Right lung (tissue), 5 donors: ENCODE measurements around the gene ALOX15. TPM values are rescaled to one million over a fixed set of nuclear protein-coding genes. Genes with fewer than 3 reads are reported as not detected.
"Not testable (repeated sequence)": the region's sequence is repeated elsewhere in the genome, so short reads cannot be mapped to it uniquely, and the experiment has no call there.

ENCODE experiments used
- DNase-seq, 2 donors: peaks; one replicate each; pipeline ENCODE4 v3.0.0-alpha.2; 2013
- polyA plus RNA-seq, 5 donors: library from polyadenylated mRNA; unstranded; fragments of 120-200 nt; gene quantifications; one replicate each; pipeline versions ENCODE4 v1.2.1 to v1.2.3, GENCODE V29; 2013; ENCODE audit warnings: inconsistent platforms in 1 of 5, low replicate concordance in 1 of 5; ENCODE audit not compliant: insufficient read length in 5 of 5, insufficient read depth in 1 of 5

ALOX15 gene
- polyA plus RNA-seq, 5 donors: 2.9 to 5.0 (median 3.4) TPM

DNA sequence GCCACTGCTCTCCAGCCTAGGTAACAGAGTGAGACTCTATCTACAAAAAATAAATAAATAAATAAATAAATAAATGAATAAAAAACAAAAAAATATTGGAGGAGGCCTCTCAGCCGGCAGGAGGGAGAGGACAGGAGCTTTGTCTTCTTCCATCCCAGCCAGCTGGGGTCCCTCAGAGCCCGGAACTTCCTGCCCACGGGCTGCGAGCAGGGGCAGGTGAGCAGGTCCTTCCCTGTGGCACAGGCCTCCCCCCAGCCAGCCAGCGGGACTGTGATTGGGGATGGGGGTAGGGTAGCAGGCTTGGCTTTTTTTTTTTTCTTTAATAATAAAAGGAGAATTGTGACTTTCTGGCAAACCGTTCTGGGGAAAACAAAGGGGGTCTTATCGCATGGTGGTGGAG lies 47.1 kb downstream of the ALOX15 start:
- DNase-seq: no peak

DNA sequence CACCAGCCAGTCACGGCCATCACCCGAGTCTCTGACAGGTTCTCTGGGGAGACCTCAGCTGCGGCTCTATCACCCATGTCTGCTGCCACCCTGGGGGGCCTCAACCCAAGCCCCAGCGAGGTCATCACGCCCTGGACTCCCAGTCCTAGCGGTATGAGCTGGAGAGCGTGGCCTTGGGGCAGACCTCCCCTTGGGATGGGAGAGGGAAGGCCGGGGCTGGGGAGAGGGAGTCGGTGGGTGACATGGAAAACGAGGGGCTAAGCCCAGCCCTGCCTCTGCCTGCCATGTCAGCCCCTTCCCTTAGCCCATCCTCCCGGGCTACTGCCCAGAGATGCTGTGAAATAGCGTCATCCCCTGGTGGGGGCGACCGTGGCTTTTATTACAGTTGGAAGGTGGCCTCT lies 48.5 kb downstream of the ALOX15 start:
- DNase-seq: no peak

DNA sequence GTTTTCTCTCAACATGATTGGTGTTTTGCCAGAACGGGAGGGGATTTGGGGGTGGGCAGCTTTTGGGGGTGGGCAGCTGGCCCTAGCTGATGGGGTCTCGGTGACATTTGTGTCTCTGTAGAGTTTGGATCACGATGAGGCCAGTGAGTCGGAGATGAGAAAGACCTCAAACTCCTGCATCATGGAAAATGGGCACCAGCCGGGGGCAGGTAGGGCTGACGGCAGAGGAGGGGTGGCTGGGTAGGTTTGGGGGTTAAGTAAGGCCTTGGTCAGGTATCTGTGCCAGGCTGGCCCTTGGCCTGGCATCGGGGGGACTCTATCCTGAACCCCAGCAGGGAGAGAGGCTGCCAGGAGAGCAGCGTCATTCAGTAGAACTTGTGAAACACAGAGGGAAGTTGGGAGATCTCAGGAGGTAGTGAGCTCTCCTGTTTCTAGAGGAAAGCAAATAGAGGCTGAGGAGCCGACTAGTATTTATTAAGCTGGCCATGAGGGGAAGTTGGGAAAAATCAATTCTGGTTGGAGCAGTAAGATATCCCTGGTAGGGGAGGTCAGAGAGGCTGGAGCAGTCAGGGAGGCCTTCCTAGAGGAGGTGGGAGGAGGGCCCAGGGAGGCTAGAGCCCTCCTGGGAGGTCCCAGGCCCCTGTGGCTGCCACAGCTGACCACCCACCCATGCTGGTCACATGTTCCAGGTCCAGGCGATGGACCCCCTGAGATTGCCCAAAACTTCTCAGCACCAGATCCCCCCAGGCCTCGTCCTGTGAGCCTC lies 49.1 kb downstream of the ALOX15 start:
- DNase-seq: no peak

DNA sequence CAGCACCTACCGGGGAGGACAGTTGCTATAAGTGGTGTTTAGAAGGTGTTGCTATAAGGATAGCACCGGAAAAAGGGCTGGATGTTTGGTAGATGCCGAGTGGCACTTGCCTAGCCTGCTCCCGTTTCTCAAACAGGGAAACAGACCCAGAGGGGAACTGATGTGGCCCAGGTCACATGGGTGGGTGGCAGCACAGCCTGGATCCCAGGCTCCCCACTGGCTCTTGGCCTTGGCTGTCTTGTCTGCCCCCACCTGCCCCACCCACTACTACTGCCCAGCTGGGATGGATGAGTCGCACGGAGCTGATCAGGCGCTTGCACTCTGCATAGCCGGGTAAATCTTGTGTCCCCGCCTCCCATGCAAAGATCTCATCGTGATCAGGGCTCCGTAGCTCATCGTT lies 49.9 kb downstream of the ALOX15 start:
- no peak for DNase-seq

DNA sequence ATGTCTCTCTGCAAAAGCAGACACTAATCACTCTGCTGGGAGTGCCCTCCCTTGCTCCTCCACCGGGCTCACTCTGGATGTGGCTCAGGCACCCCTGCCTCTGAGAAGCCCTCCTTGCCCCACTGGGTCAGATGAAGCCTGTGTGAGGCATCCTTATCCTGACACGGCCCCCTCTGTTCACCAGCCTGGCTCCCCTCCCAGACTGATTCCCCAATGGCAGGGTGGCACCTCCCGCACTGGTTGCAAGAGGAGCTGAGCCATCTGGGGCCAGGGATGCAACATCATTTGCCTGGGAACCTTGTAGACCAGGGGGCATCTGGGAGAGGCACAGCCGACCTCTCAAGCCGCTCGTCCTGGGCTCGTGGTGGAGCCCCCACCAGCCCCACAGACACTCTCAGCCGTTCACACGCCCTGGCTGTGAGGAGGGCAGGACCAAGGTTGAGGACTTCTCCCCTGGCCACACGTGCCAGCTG lies 50.5 kb downstream of the ALOX15 start:
- DNase-seq: no peak

DNA sequence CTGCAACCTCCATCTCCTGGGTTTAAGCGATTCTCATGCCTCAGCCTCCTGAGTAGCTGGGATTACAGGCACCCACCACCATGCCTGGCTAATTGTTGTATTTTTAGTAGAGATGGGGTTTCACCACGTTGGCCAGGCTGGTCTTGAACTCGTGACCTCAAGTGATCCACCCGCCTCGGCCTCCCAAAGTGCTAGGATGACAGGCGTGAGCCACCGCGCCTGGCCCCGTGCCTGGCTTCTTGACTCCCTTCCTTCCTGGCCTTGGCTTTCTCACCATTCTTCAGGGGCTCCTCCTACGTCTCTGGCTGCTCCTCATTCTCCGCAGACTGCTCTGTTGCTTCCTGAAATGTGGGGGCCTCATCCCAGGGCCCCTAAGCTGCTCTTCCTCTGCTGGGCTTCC lies 51.4 kb downstream of the ALOX15 start:
- DNase-seq: not testable (repeated sequence)

DNA sequence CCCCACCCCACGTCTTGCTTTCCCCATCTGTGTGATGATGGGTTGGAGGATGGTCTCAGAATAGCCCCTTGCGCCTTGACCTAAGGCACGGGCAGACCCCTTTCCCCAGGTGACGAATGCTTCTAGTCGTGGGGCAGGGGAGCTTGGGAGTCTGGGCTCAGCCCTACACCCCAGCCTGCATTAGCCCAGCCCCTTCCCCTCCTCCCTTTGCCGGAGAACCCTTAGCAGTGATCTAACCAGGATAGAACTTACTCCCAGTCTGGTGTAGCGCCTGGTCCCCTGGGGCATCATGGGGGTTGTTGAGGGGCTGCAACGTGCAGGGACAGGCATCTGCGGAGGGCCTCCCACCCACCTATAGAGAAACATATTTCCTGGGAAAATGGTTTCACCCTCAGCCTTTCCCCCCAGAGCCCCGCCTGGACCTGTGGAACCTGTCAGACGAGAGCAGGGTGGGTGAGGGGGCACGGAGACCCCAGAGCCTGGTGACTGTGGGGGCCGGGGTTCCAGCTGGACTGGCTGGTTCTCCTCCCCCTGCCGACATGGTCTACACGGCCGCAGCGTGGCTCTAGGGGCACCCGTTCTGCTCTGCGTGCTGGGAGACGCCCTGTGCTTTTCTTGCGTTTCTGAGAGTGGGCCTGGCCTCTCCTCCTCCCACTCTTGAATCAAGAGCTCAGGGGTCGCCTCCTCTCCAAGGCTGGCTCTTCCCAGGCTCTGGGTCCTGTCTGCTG lies 52.4 kb downstream of the ALOX15 start:
- DNase-seq: no peak

DNA sequence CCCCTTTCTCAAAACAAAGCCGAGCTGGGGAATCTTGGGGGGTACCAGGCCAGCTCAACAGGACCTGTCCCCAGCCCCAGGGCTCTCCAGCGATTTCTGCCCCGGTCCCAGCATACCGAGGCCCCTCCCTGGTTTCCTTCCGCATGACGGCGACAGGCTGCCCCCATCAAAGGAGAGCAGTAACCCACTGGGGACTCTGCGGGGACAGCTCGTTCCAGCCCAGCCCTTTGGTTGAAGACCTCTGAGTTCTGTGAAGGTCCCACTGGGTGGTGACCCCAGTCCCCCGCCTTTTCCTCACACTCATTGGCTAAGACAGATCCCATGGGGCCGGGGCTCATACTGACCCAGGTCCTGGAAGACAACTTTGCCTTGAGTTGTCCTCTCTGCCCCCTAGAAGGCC lies 53.1 kb downstream of the ALOX15 start:
- no peak for DNase-seq

DNA sequence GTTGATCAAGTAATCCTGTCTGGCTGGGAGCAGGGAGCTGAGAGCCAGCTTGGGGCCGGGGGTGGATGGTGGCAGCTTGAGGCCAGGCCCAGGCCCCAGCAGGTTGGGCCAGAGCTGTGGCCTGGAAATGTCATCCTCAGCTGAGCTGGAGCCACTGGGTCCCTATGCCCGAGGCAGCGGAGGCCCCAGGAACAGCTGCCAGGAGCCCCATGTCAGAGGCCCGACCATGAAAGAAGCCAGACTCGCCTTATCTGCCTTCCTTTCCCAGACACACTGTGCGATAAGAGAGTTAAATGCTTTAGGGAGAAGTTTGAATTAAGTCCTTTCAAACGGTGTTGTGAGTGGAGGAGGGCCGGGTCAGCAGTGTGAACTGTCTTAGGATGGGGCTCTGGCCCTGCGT lies 53.7 kb downstream of the ALOX15 start:
- no peak for DNase-seq

DNA sequence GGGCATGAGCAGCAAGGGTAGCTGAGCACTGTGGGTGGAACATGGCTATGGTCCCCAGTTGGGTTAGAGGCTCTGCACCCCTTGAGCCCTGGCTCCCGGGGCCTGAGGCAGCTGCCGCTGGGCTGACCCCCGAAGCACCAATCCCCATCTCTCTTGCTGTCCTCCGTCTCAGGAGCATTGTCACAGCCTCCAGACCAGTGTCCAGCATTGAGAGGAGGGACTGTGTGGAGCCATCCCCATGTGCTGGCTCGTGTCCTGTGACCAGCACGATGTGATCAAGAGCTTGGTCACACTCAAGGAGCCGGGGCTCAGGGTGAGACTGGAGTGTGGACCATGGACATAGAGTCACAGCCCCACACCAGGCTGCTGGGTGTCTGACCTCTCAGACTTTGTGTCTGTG lies 54.3 kb downstream of the ALOX15 start:
- DNase-seq: no peak

DNA sequence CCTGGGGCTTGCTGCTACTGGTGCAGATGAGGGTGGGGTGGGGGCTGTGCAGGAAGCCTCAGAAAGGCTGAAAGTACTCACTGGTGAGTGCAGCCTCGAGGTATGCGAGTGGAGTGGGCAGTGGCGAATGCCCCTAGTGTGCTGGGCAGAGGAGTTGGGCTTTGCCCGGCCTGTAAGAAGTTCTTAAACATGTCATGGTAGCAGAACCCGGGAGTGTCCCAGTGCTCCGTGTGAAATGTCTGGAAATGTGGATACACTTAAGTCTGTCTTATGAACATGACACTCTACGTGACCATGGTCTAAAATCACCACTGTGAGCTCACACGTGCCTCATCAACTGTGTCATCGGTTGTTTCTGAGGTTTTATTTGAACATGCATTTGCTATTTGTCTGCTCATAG lies 55.4 kb downstream of the ALOX15 start:
- DNase-seq: no peak

DNA sequence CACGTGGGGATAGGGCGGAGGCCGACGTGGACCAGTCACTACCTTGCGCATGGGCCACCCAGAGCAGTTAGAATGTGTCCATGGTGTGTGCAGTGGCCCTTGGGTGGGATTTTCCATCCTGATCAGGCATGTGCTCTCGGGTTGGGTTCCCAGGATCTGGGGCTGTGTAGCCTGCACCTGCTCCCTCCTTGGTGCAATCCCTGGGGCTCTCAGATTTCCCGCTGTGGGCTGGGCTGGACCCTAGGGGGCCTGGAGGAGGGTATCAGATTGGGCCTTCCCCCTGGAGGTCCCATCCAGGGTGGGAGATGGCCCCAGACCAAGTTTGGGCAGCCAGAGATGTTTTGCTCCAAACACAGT lies 55.9 kb downstream of the ALOX15 start:
- no peak for DNase-seq

DNA sequence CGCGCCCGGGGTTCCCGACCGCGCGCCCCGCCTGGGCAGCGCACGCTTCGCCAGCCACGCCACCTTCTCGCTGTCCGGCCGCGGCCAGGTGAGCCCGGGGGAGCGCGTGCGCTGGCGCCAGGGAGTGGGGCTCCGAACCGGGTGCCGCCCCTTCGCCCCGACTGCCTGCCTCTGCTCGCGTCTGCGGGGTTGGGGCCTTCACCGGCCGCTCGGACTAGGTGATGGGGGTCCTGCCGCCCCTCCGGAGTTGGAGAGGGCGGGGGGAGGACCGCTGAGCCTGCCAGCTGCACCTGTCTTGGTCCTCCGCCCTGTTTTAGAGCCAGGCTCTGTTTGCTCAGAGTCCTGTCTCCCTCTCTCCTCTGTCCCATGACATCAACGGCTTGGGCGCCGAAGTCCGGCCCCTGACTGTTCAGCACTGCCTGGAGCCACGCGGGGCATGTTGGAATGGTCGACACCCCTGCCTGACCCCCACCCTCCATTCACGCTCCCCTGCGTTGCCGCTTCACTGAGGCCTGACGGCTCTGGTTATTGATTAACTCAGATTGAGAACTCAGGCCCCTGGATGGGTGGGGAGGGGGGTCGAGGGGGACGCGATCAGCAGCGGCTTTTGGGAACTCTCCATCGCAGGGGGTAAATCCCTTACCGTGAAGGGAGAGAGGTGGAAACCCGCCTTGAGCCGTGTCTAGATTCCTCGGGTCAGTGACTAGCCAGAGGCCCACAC lies 56.4 kb downstream of the ALOX15 start:
- DNase-seq: no peak

DNA sequence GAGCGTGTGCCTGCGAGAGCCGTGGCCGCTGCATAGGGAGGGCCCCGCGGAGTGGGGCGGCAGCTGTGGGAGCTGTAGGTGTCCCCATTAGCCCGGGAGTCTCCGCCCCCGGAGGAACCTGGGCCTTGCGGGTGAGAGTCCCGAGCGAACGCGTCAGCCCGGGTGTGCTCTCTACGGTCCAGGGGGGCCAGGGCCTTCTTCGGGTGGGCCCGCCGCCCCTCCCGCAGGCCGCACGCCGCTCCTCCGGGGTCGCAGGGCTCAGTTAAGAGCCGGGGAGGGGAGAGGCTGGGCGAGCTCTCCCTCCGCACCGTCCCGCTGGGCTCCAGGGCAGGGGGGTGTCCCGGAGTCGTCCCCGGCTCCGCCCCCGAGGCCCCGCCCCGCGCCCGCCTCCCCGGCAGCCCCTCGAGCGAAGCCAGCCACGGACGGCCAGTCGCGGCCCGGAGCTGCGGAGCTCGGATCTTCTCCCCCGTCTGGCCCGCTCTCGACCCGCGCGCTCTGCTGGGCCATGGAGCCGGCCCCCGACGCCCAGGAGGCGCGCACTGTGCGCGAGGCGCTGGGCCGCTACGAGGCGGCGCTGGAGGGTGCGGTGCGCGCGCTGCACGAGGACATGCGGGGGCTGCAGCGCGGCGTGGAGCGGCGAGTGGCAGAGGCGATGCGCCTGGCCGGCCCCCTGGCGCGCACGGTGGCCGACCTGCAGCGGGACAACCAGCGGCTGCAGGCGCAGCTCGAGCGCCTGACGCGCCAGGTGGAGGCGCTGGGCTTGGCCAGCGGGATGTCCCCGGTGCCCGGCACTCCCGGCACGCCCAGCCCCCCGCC lies 57.2 kb downstream of the ALOX15 start, which contains the start of gene SMTNL2:
SMTNL2 (plus strand) TSS at position 429 of the 816 bp plus-strand sequence; CDS start at position 506, 77 bp downstream.
- DNase-seq: peak; percentile 71 to 82

DNA sequence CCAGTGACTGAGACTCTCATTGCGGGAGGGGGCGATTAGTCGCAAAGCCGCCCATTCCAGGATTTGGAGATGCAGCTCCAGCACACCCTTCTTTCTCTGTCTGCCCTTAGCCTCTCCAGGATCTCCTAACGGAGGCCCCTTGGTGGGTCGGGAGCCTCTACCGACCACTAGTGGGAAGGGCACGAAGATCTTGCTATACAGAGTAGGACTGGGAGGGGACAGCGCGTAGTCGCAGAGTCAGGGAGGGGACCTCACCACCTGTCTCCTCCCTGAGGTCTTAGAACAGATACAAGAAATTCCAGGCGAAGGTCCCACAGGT lies 57.7 kb downstream of the ALOX15 start:
- peak in 1 of 2 donors; percentile 60 for DNase-seq

DNA sequence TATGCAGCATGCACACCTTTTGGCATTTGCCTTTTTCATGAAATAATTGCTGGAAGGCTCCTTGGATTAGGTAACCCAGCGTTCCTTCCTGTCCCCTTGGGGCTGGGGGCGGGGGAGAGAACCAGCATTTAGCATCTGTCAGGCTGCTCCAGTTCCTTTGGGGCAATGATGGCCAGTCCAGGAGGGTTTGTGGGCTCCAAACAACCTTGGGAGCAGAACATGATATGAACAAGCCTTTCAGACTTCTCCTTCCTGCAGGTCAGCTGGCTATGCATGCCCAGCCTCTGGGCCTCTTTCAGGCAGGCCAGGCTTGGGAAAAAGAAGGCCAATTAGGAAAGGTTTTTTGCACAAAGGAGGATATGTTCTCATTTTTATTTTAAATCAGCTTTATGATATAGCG lies 58.3 kb downstream of the ALOX15 start:
- DNase-seq: no peak

DNA sequence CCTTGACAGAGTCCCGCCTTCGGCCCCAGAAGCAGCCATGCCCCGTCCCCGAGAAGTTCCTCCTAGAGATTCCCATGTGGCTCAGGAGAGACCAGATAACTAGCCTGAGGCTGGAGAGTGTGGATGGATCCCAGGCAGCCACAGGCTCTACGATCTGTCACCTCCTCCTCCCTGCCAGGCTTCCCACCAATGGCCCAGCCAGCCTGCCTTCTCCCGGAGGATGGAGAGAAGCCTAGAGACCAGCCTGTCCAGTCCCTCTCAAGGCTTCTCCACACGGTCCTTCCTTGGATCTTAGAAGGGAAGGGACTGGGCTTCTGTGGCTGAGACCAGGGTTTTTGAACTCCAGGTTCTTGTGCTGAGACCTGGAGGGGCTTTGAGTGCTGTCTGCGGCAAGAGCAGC lies 58.8 kb downstream of the ALOX15 start:
- no peak for DNase-seq

DNA sequence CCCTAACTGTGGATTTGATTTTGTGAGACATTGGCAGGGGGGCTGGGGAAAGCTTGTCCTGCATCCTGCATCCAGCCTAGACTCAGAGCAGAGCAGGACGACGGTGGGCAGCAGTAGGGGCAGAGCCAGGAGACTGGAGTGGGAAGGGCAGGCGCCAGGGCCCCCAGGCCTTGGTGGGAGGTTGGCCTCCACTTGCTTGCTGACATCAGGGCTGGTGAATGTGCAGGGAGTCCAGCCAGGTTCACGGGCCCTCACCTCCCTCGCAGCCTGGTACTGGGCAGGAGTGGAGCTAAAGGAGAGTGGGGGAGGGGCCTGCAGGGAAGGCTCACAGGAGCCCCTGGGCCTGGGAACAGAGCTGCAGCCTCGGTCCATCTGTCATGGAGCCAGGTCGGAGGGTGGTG lies 59.4 kb downstream of the ALOX15 start:
- no peak for DNase-seq
